Measurements from ENCODE around the gene GSG1L2.

GSG1L2 gene

GRCh38 chr17:9821921-9822320, at the start of gene GSG1L2:
GSG1L2 (minus strand) TSS chr17:9822079; CDS start chr17:9822071, 8 bp downstream.
- no peak for DNase-seq

GRCh38 chr17:9868552-9868951, 46.7 kb upstream of the GSG1L2 start:
- no peak for DNase-seq

GRCh38 chr17:9865586-9865985, 43.7 kb upstream of the GSG1L2 start:
- DNase-seq = no peak

- DNase-seq = no peak
These were observed 41.1 kb upstream of the GSG1L2 start for GRCh38 chr17:9862949-9863348.

GRCh38 chr17:9862220-9862619, 40.3 kb upstream of the GSG1L2 start:
- DNase-seq = no peak

- DNase-seq = no peak
These were observed 39.0 kb upstream of the GSG1L2 start for GRCh38 chr17:9860851-9861250.

GRCh38 chr17:9859781-9860180, 37.9 kb upstream of the GSG1L2 start:
- DNase-seq = no peak

- no peak for DNase-seq
These were observed 33.2 kb upstream of the GSG1L2 start for GRCh38 chr17:9855036-9855435.

- DNase-seq = no peak
These were observed 32.4 kb upstream of the GSG1L2 start for GRCh38 chr17:9854255-9854654.

- no peak for DNase-seq
These were observed 28.3 kb upstream of the GSG1L2 start for GRCh38 chr17:9850151-9850550.

- DNase-seq = no peak
These were observed 23.4 kb upstream of the GSG1L2 start for GRCh38 chr17:9845306-9845705.

GRCh38 chr17:9844153-9844552, 22.3 kb upstream of the GSG1L2 start:
- no peak for DNase-seq

GRCh38 chr17:9843152-9844010, 21.5 kb upstream of the GSG1L2 start:
- DNase-seq = no peak

GRCh38 chr17:9842057-9842758, 20.3 kb upstream of the GSG1L2 start:
- DNase-seq = no peak

- DNase-seq = no peak
These were observed 17.6 kb upstream of the GSG1L2 start for GRCh38 chr17:9839433-9839832.

- no peak for DNase-seq
These were observed 15.9 kb upstream of the GSG1L2 start for GRCh38 chr17:9837551-9838471.

GRCh38 chr17:9833922-9834321, 12.0 kb upstream of the GSG1L2 start:
- no peak for DNase-seq

- no peak for DNase-seq
These were observed 8.8 kb upstream of the GSG1L2 start for GRCh38 chr17:9830711-9831110.

- DNase-seq = no peak
These were observed 7.5 kb upstream of the GSG1L2 start for GRCh38 chr17:9829343-9829742.

- no peak for DNase-seq
These were observed 6.7 kb upstream of the GSG1L2 start for GRCh38 chr17:9828296-9829295.

- no peak for DNase-seq
These were observed 3.8 kb upstream of the GSG1L2 start, which contains the start of gene GLP2R for GRCh38 chr17:9825641-9826150. GLP2R (plus strand) TSS chr17:9825924; CDS start chr17:9826064, 140 bp downstream.
